ENCODE results near the gene CES2. TPM values are rescaled to one million over a fixed set of nuclear protein-coding genes. Genes with fewer than 3 reads are reported as not detected.
A peak's percentile ranks its signal among the peaks of the same experiment; 100 is the strongest.

The CES2 gene
- total and polyA plus RNA-seq, 9 of the 15 experiments (the other 6 are each of a cell fraction or from before 2014, with no cell fraction given) = 2.2 to 37.9 (median 24.4) TPM

- no peak for TF ChIP-seq THRB (CRISPR knock-in tag; conservative IDR thresholded peaks at IDR 0.05)
These were observed 1.6 kb upstream of the CES2 start (continued) for GRCh38 chr16:66933776-66934137.

- FAIRE-seq (peak; percentile 84), ATAC-seq (peak; percentile 87), DNase-seq (ENCODE audit: extremely low read depth in 1 of 4, low spot score in 3 of 4) (peak; percentile 85 to 93 (median 88))
- CTCF ChIA-PET (ENCODE audit: low intra/inter-chr PET ratio) = no interaction called here
- Histone ChIP-seq H3K9ac (ENCODE audit: insufficient read depth in 1 of 2, low read depth in 2 of 2, low read length in 2 of 2) (peak within 1 kb of the TSS; percentile 98 to 100), H3K27ac (ENCODE audit: extremely low read depth, low read depth, low read length) (peak within 1 kb of the TSS; percentile 90), H3K4me2 (ENCODE audit: insufficient read depth, low read length) (peak within 1 kb of the TSS; percentile 100), H3K36me3 (ENCODE audit: control insufficient read depth, insufficient read depth, low read length) (peaks cover 49% of the 10 kb centered on the region; the same call in 2 of the 3 replicates), H3K4me3 (peak within 1 kb of the TSS; percentile 99), H3K27me3 (ENCODE audit: control insufficient read depth in 2 of 2, insufficient read depth in 2 of 2, low read length in 2 of 2) (no peaks in the 10 kb centered on the region), H3K79me2 (ENCODE audit: control insufficient read depth, insufficient read depth, low read length) (peaks cover 49% of the 10 kb centered on the region), H4K20me1 (replicated peaks; ENCODE audit: control insufficient read depth, insufficient read depth, low read length) (peaks cover 10% of the 10 kb centered on the region; the same call in 1 of the 2 replicates), H2AFZ (ENCODE audit: low read depth, low read length) (peak within 1 kb of the TSS; percentile 98), H3K9me3 (replicated peaks; ENCODE audit: control insufficient read depth, insufficient read depth, low read depth, low read length) (no peaks in the 10 kb centered on the region), H3K9me1 (ENCODE audit: control insufficient read depth, insufficient read depth, low read length) (peaks cover 4% of the 10 kb centered on the region), H3K4me1 (replicated peaks in 1 of 2; ENCODE audit: control insufficient read depth in 2 of 2, insufficient read depth in 2 of 2, low read length in 2 of 2) (peaks cover 21 to 47% of the 10 kb centered on the region in 2 experiments)
- BruUV-seq (replicated peaks) = TSS peak; percentile 67
- in situ Hi-C loops (cut with MboI) = loop anchor here (5.0 kb wide), 1 partner anchor 37 kb away; no protein-coding TSS in a partner anchor
- intact Hi-C loops (cut with micrococcal nuclease) = no loop called here
- WGBS (ENCODE audit: insufficient coverage, low coverage, missing lambda C conversion rate) = under 1% methylated on average over 65 of the region's 76 CpGs
- POLR2A ChIA-PET = interaction anchor here (0.8 to 2.8 kb wide), 4 partner anchors 13 to 45 kb away, joined by 3 to 11 read pairs (median 4); partner anchors contain the start of gene CES3
- TF ChIP-seq ZNF444 (CRISPR knock-in tag; IDR thresholded peaks at IDR 0.05) (no peak), HDAC6 (IDR thresholded peaks at IDR 0.05; ENCODE audit: low read depth, low read length) (no peak), ZNF778 (CRISPR knock-in tag; IDR thresholded peaks at IDR 0.05) (no peak), SMC3 (conservative IDR thresholded peaks at IDR 0.05; ENCODE audit: insufficient read depth, low read depth, low read length) (no peak), GABPB2 (CRISPR knock-in tag; conservative IDR thresholded peaks at IDR 0.05) (no peak), IRF1 (CRISPR knock-in tag; IDR thresholded peaks at IDR 0.05; ENCODE audit: borderline replicate concordance) (no peak), TAL1 (IDR thresholded peaks at IDR 0.05) (no peak), ELK3 (CRISPR knock-in tag; IDR thresholded peaks at IDR 0.05) (no peak), KHSRP (IDR thresholded peaks at IDR 0.05) (no peak), SMAD3 (CRISPR knock-in tag; conservative IDR thresholded peaks at IDR 0.05) (0 out of 2 replicates have a peak, but pooled peaks have one; percentile 14), GATA2 (CRISPR knock-in tag; IDR thresholded peaks at IDR 0.05) (no peak), SAP30 (IDR thresholded peaks at IDR 0.05; ENCODE audit: borderline replicate concordance, insufficient read depth, low read depth, low read length, poor library complexity, severe bottlenecking) (peak; percentile 74), HOMEZ (CRISPR knock-in tag; IDR thresholded peaks at IDR 0.05) (no peak), ZNF311 (CRISPR knock-in tag; IDR thresholded peaks at IDR 0.05) (no peak), CREM (IDR thresholded peaks at IDR 0.05; ENCODE audit: low read depth) (peak; percentile 88), POLR2A (conservative IDR thresholded peaks at IDR 0.05) (peak; percentile 86)
These were observed 1.0 kb upstream of the CES2 start, which contains the start of gene CIAO2B for GRCh38 chr16:66934138-66934838. Gene CIAO2B (minus strand): TSS chr16:66934402. CDS start chr16:66934364, 38 bp downstream.
